SK-N-SH (cell line): Measurements from ENCODE around the gene VPS50. TPM values are rescaled to one million over a fixed set of nuclear protein-coding genes. Genes with fewer than 3 reads are reported as not detected.
A peak's percentile ranks its signal among the peaks of the same experiment; 100 is the strongest.

Source experiments
- CTCF ChIA-PET: fragments of 300-600, 350-600 bp; formaldehyde crosslinking; extraction: SDS; loops from one replicate; lab custom pipeline; 2021; lab: Yijun Ruan, JAX
- POLR2A ChIA-PET: fragments of 350-600 bp; sonication (Branson Sonifier 250); formaldehyde crosslinking; extraction: SDS; loops from one replicate; lab custom pipeline; 2020; ENCODE audit warnings: antibody characterized with exemption, inconsistent platforms; lab: Yijun Ruan, JAX
- DNase-seq: peaks from one replicate; pipeline ENCODE4 v3.0.0; 2012
- H2AFZ ChIP-seq: fragments of 200-600 bp; sonication (generic); 2 replicates; pipeline ENCODE4 v1.8.1; 2016; ENCODE audit warnings: antibody characterized with exemption, mild to moderate bottlenecking, low read depth
- H3F3A ChIP-seq: fragments of 200-600 bp; sonication (generic); replicated peaks from 2 replicates; pipeline ENCODE3; 2016; ENCODE audit warnings: antibody characterized with exemption, mild to moderate bottlenecking; ENCODE audit not compliant: insufficient read depth
- H3K27ac ChIP-seq, 2 experiments: fragments of 200-500 bp in 1 of 2; fragments of 200-600 bp in 1 of 2; sonication (Bioruptor generic) in 1 of 2; sonication (generic), shearing (Covaris generic) in 1 of 2; 2 replicates each; pipeline versions ENCODE4 v1.5.1 to v1.6.1; 2014 to 2016; ENCODE audit warnings: low read depth in 2 of 2, inconsistent platforms in 1 of 2, low read length in 1 of 2, mild to moderate bottlenecking in 1 of 2, mixed read lengths in 1 of 2
- H3K27me3 ChIP-seq: fragments of 200-600 bp; sonication (generic), shearing (Covaris generic); 2 replicates; pipeline ENCODE4 v1.6.1; 2016; ENCODE audit warnings: mixed run types; ENCODE audit not compliant: insufficient read depth
- H3K36me3 ChIP-seq, 2 experiments: fragments of 200-500 bp in 1 of 2; fragments of 200-600 bp in 1 of 2; sonication (Bioruptor generic) in 1 of 2; sonication (generic) in 1 of 2; replicated peaks in 1 of 2; 2 replicates each; pipeline versions ENCODE3 to v1.5.1; 2014 to 2016; ENCODE audit warnings: low read length in 1 of 2, mild to moderate bottlenecking in 1 of 2; ENCODE audit not compliant: insufficient read depth in 2 of 2, control insufficient read depth in 1 of 2
- H3K4me1 ChIP-seq, 2 experiments: fragments of 200-500 bp in 1 of 2; fragments of 200-600 bp in 1 of 2; sonication (Bioruptor generic) in 1 of 2; sonication (generic), shearing (Covaris generic) in 1 of 2; 2 replicates each; pipeline versions ENCODE4 v1.5.1 to v1.6.1; 2014 to 2016; ENCODE audit warnings: low read depth in 1 of 2, low read length in 1 of 2, mixed run types in 1 of 2; ENCODE audit not compliant: insufficient read depth in 2 of 2, control insufficient read depth in 1 of 2
- H3K4me2 ChIP-seq: fragments of 200-600 bp; sonication (generic), shearing (Covaris generic); 2 replicates; pipeline ENCODE4 v1.6.1; 2017; ENCODE audit warnings: mixed run types
- H3K4me3 ChIP-seq, 2 experiments: fragments of 200-500 bp in 1 of 2; fragments of 200-600 bp in 1 of 2; sonication (Bioruptor generic) in 1 of 2; sonication (generic), shearing (Covaris generic) in 1 of 2; 2 replicates each; pipeline versions ENCODE4 v1.5.1 to v1.8.1; 2014 to 2016; ENCODE audit warnings: low read depth in 2 of 2, inconsistent platforms in 1 of 2, low read length in 1 of 2, mild to moderate bottlenecking in 1 of 2, mixed read lengths in 1 of 2, moderate library complexity in 1 of 2
- H3K79me2 ChIP-seq: fragments of 200-600 bp; sonication (generic); 2 replicates; pipeline ENCODE4 v1.8.1; 2017; ENCODE audit warnings: mild to moderate bottlenecking; ENCODE audit not compliant: insufficient read depth
- H3K9ac ChIP-seq: fragments of 200-600 bp; sonication (generic); 2 replicates; pipeline ENCODE4 v1.6.1; 2017; ENCODE audit warnings: mixed run types
- H3K9me2 ChIP-seq: fragments of 200-600 bp; sonication (generic); 2 replicates; pipeline ENCODE4 v1.6.1; 2017; ENCODE audit warnings: mixed run types
- H3K9me3 ChIP-seq: fragments of 200-600 bp; sonication (generic); 2 replicates; pipeline ENCODE4 v1.6.1; 2017; ENCODE audit warnings: mixed run types, mild to moderate bottlenecking, moderate library complexity
- H4K20me1 ChIP-seq: fragments of 200-600 bp; sonication (generic); 2 replicates; pipeline ENCODE4 v1.6.1; 2017; ENCODE audit warnings: mild to moderate bottlenecking, mixed run types; ENCODE audit not compliant: insufficient read depth
- CHD2 ChIP-seq: fragments of 150-350 bp; IDR thresholded peaks from 2 replicates; pipeline ENCODE4 v1.6.1; 2018; ENCODE audit warnings: low read length; ENCODE audit not compliant: partially characterized antibody
- FOXM1 ChIP-seq: IDR thresholded peaks from 2 replicates; pipeline ENCODE4 v1.4.0; 2012; ENCODE audit warnings: low read depth, mild to moderate bottlenecking
- GATA2 ChIP-seq: sonication (generic); formaldehyde crosslinking; IDR thresholded peaks from 2 replicates; pipeline ENCODE4 v1.5.0; 2020; ENCODE audit warnings: mild to moderate bottlenecking, missing genetic modification reagents
- NRF1 ChIP-seq: IDR thresholded peaks from 2 replicates; pipeline ENCODE4 v1.6.1; 2012; ENCODE audit warnings: low read depth, mild to moderate bottlenecking, low read length
- REST ChIP-seq: IDR thresholded peaks from 2 replicates; pipeline ENCODE4 v1.6.1; 2012; ENCODE audit warnings: mild to moderate bottlenecking, low read depth, low read length, moderate library complexity
- RXRA ChIP-seq: IDR thresholded peaks from 2 replicates; pipeline ENCODE4 v1.4.0; 2012; ENCODE audit warnings: low read depth, mild to moderate bottlenecking, borderline replicate concordance
- TEAD4 ChIP-seq: IDR thresholded peaks from 2 replicates; pipeline ENCODE4 v1.4.0; 2012; ENCODE audit warnings: mild to moderate bottlenecking, borderline replicate concordance; ENCODE audit not compliant: insufficient read depth
- USF1 ChIP-seq: IDR thresholded peaks from 2 replicates; pipeline ENCODE4 v1.4.0; 2012; ENCODE audit warnings: low read depth, borderline replicate concordance
- YY1 ChIP-seq: IDR thresholded peaks from 2 replicates; pipeline ENCODE4 v1.4.0; 2012; ENCODE audit warnings: low read depth, mild to moderate bottlenecking
- WGBS: methylation state at CpG from one replicate; pipeline ENCODE4 v1.1.6; 2017; ENCODE audit warnings: low lambda C conversion rate; 5-methylcytosine and 5-hydroxymethylcytosine counted together
- polyA plus RNA-seq, 3 experiments: library from polyadenylated mRNA; depleted of rRNA; stranded (reverse); fragments of >200 nt; gene quantifications; 2 replicates each; pipeline ENCODE4 v1.2.3, GENCODE V29; 2012
- TF ChIP-seq, protein P1 (sequence below): fragments of 150-350 bp; IDR thresholded peaks from 2 replicates; pipeline ENCODE4 v1.6.1; 2017; ENCODE audit warnings: antibody characterized with exemption, low read length, low read depth, borderline replicate concordance

Gene VPS50
- polyA plus RNA-seq, 1 of the 3 experiments (the other 2 are of a cell fraction): 9.1 TPM

- H3K9ac ChIP-seq: peak overlapping the region; percentile 57; the same call in 1 of the 2 replicates
Measured at GRCh38 chr7:93231259-93231658, 907 bp upstream of the VPS50 start.

More at GRCh38 chr7:93231259-93231658, 907 bp upstream of the VPS50 start:
- Histone ChIP-seq H3K27ac (no peak overlapping the region), H3K27me3 (peaks cover 2% of the 10 kb centered on the region; the same call in 1 of the 2 replicates), H3K4me2 (peak overlapping the region; percentile 85), H2AFZ (peak overlapping the region; percentile 99), H3K9me2 (no peaks in the 10 kb centered on the region), H3F3A (no peaks in the 10 kb centered on the region), H4K20me1 (no peaks in the 10 kb centered on the region), H3K79me2 (peaks cover 29% of the 10 kb centered on the region), H3K4me3 (peak overlapping the region; percentile 83 to 92), H3K36me3 (no peaks in the 10 kb centered on the region), H3K9me3 (no peaks in the 10 kb centered on the region), H3K4me1 (peaks cover 7 to 17% of the 10 kb centered on the region in 2 experiments; a peak in 2 of 4 replicates)
- TF ChIP-seq NRF1 (no peak), TEAD4 (no peak), YY1 (no peak), REST (no peak), GATA2 (CRISPR knock-in tag) (no peak), CHD2 (no peak), RXRA (no peak), FOXM1 (no peak), USF1 (no peak)
- TF ChIP-seq, protein P1, sequence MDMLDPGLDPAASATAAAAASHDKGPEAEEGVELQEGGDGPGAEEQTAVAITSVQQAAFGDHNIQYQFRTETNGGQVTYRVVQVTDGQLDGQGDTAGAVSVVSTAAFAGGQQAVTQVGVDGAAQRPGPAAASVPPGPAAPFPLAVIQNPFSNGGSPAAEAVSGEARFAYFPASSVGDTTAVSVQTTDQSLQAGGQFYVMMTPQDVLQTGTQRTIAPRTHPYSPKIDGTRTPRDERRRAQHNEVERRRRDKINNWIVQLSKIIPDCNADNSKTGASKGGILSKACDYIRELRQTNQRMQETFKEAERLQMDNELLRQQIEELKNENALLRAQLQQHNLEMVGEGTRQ: no peak
- POLR2A ChIA-PET: no interaction called here
- no peak for DNase-seq
- WGBS: 31% methylated on average over 5 of the region's 5 CpGs
- CTCF ChIA-PET: interaction anchor here (0.9 to 2.7 kb wide), 5 partner anchors 10 to 53 kb away, joined by 3 to 26 read pairs (median 4); no protein-coding TSS in a partner anchor
